ENCODE data around the gene ARHGAP30. TPM values are rescaled to one million over a fixed set of nuclear protein-coding genes. Genes with fewer than 3 reads are reported as not detected.

The ARHGAP30 gene
- total RNA-seq, 4 donors from 2014 or later = 0.88 to 3.4 (median 2.6) TPM

DNA sequence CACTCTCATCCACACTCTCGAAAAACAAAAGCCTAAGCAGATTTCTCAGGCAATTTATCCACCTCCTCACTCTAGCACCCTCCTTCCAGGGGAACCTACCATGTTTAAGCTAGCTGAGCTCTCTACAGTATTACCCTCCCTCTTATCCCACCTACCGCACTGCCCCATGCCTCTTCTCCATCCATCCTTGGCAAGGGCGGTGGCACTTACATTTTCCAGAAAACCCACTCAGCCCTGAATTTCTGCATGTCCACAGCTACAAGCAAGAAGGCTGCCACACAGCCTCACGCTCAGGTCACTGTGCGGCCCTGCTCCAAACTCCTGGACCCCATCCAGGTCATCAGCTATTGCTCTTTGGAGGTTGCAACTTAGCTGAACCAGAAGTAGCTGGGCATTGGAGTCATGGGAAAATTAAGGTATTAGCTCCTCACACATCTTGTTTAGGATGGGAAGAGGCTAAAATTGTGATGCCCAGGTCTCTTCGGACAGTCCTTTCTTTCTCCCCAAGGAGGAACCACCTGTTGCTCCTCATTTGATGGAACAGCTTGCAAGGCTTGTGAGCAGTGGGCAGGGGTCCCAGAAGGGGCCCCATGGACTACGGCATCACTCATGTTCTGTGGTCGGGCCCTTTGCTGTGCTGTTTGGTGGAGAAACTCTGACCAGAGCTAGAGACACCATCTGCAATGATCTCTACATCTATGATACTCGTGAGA is 29.6 kb upstream of the ARHGAP30 start:
- no peak for DNase-seq
- Histone ChIP-seq H3K36me3 (no peaks in the 10 kb centered on the region), H3K27me3 (no peaks in the 10 kb centered on the region), H3K27ac (peak overlapping the region; percentile 52 to 78), H3K9me3 (no peaks in the 10 kb centered on the region), H3K4me3 (peak overlapping the region in 1 of 2 donors; percentile 56), H3K4me1 (peaks cover 0 to 5% of the 10 kb centered on the region in 2 donors)
- intact Hi-C loops (cut with DNase I; ENCODE audit: low total_unique reads) = no loop called here
- TF ChIP-seq POLR2A (IDR thresholded peaks at IDR 0.05) = no peak
- TF ChIP-seq, protein P1, sequence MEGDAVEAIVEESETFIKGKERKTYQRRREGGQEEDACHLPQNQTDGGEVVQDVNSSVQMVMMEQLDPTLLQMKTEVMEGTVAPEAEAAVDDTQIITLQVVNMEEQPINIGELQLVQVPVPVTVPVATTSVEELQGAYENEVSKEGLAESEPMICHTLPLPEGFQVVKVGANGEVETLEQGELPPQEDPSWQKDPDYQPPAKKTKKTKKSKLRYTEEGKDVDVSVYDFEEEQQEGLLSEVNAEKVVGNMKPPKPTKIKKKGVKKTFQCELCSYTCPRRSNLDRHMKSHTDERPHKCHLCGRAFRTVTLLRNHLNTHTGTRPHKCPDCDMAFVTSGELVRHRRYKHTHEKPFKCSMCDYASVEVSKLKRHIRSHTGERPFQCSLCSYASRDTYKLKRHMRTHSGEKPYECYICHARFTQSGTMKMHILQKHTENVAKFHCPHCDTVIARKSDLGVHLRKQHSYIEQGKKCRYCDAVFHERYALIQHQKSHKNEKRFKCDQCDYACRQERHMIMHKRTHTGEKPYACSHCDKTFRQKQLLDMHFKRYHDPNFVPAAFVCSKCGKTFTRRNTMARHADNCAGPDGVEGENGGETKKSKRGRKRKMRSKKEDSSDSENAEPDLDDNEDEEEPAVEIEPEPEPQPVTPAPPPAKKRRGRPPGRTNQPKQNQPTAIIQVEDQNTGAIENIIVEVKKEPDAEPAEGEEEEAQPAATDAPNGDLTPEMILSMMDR (IDR thresholded peaks at IDR 0.05) = no peak

DNA sequence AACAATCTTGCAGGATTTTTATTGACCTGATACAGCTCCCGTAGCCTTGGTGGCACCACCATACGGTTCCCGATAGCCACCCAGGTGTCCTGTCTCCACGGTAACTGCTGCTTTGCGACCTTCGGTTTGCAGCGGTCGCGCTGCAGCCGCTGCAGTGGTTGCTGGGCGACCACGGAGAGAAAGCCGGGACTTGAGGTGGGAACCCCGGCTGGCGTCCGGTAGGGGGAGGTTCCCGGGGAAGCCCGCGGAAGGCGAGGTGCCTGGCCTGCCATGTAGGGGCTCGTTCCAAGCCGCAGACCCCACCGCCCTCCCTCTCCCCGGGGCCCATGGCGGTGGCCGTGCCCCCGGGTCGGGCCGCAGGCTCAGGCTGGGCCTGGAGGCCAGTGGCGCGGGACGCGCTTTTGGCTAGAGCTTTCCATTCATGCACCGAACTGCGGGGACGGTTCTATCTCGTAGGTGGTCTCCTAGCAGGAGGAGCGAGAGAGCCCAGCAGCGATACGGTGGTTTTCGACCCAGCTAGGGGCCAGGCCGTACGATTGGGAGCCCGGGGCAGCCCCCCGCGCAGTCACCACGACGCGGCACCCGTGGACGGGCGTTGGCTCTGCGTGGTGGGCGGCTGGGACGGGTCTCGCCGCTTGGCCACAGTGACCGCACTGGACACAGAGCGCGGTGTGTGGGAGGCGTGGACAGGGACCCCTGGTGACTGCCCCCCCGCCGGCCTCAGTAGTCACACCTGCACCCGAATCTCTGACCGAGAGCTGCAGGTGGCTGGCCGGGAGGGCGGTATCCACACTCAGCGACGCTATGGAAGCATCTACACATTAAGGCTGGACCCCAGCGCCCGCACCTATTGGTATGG is 28.7 kb upstream of the ARHGAP30 start, which contains the start of gene KLHDC9:
KLHDC9 (plus strand) TSS at position 152 of the 859 bp plus-strand sequence; CDS start at position 327, 175 bp downstream.
- Histone ChIP-seq H3K9me3 (no peaks in the 10 kb centered on the region), H3K4me3 (peak within 1 kb of the TSS; percentile 48 to 56), H3K36me3 (no peaks in the 10 kb centered on the region), H3K27me3 (no peaks in the 10 kb centered on the region), H3K27ac (peak within 1 kb of the TSS; percentile 52 to 78), H3K4me1 (peaks cover 0 to 5% of the 10 kb centered on the region in 2 donors)
- intact Hi-C loops (cut with DNase I; ENCODE audit: low total_unique reads) = no loop called here
- TF ChIP-seq POLR2A (IDR thresholded peaks at IDR 0.05) = no peak
- TF ChIP-seq, protein P1 (IDR thresholded peaks at IDR 0.05) = peak in 3 of 4 experiments; percentile 15 to 26 (median 26)
- DNase-seq = peak; percentile 78 to 80

DNA sequence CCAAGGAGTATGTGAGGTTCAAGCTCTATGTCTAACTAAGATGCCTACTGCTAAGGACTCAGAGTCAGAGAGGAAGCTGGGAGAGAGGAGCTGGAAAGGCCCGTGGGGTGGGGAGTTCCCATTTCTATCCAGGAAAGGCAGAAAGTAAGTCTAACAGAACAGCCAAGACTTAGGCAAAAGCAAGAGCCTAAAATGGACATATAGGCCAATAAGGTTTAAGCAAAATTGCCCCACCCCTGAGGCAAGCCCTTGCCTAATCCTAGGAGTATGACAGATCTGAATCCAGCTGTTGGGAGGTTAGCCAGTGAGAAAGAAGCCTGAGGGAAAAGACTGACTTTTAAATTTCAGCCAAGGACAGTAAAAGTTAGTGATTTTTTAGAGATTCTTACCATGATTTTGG is 26.8 kb upstream of the ARHGAP30 start:
- H3K4me3 ChIP-seq = no peak overlapping the region
- no peak overlapping the region for H3K27ac ChIP-seq
- TF ChIP-seq POLR2A (IDR thresholded peaks at IDR 0.05) = no peak
- TF ChIP-seq, protein P1 (IDR thresholded peaks at IDR 0.05) = no peak
- H3K27me3 ChIP-seq = no peaks in the 10 kb centered on the region
- no peaks in the 10 kb centered on the region for H3K36me3 ChIP-seq
- peak in 1 of 2 donors; percentile 45 for DNase-seq
- no peaks in the 10 kb centered on the region for H3K9me3 ChIP-seq
- peaks cover 0 to 5% of the 10 kb centered on the region in 2 donors for H3K4me1 ChIP-seq
- intact Hi-C loops (cut with DNase I; ENCODE audit: low total_unique reads) = no loop called here

DNA sequence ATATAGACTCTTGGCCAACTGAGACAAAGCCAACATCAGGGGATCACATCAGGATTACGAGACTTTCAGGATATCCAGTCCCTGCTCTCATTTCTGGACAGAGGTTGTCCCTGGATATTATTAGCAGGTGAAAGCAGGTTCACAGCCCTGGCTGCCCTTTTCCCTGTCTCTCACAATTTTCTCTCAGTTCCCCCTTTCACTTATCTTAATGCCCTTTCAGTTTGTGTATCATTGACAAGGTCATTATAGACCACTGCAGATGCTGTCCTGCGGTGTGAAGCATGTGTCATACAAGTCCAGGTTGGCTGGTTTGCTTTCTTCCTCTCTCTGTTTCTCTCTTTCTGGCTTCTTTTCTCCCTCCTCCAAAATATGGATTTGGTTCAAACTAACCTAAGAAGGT is 26.3 kb upstream of the ARHGAP30 start:
- H3K4me3 ChIP-seq = no peak overlapping the region
- intact Hi-C loops (cut with DNase I; ENCODE audit: low total_unique reads) = no loop called here
- no peak for DNase-seq
- no peaks in the 10 kb centered on the region for H3K9me3 ChIP-seq
- no peak for TF ChIP-seq POLR2A (IDR thresholded peaks at IDR 0.05)
- TF ChIP-seq, protein P1 (IDR thresholded peaks at IDR 0.05) = no peak
- no peaks in the 10 kb centered on the region for H3K36me3 ChIP-seq
- H3K4me1 ChIP-seq = peaks cover 0 to 5% of the 10 kb centered on the region in 2 donors
- no peak overlapping the region for H3K27ac ChIP-seq
- H3K27me3 ChIP-seq = no peaks in the 10 kb centered on the region

DNA sequence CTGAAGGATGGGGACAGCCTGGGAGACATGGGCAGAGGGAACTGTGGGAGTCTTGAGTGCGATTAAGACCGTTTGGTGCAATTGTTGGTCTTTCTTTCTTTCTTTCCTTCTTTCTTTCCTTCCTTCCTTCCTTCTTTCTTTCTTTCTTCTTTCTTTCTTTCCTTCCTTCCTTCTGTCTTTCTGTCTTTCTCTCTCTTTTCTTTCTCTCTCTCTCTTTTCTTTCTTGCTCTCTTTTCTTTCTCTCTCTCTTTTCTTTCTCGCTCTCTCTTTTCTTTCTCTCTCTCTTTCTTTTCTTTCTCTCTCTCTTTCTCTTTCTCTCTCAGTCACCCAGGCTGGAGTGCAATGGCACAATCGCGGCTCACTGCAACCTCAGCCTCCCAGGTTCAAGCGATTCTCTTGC is 25.5 kb upstream of the ARHGAP30 start:
- peaks cover 0 to 5% of the 10 kb centered on the region in 2 donors for H3K4me1 ChIP-seq
- H3K27ac ChIP-seq = no peak overlapping the region
- H3K36me3 ChIP-seq = no peaks in the 10 kb centered on the region
- DNase-seq = no peak
- no peak overlapping the region for H3K4me3 ChIP-seq
- H3K27me3 ChIP-seq = no peaks in the 10 kb centered on the region
- intact Hi-C loops (cut with DNase I; ENCODE audit: low total_unique reads) = no loop called here
- TF ChIP-seq POLR2A (IDR thresholded peaks at IDR 0.05) = no peak
- TF ChIP-seq, protein P1 (IDR thresholded peaks at IDR 0.05) = no peak
- H3K9me3 ChIP-seq = no peaks in the 10 kb centered on the region
